HEK293 (cell line): ENCODE results near the gene KLHL40.

ENCODE experiments used
- CTCF ChIA-PET: fragments of 350-600 bp; formaldehyde crosslinking; extraction: SDS; loops from one replicate; lab custom pipeline; 2021; ENCODE audit warnings: antibody characterized with exemption; lab: Yijun Ruan, JAX
- POLR2A ChIA-PET: fragments of 300-600 bp; formaldehyde crosslinking; extraction: SDS; loops from one replicate; lab custom pipeline; 2020; ENCODE audit warnings: antibody characterized with exemption, inconsistent platforms; lab: Yijun Ruan, JAX
- H3K27ac ChIP-seq: fragments of 200-500 bp; sonication (Bioruptor generic); 2 replicates; pipeline ENCODE4 v1.5.1; 2014; ENCODE audit warnings: low read depth, low read length, control low read depth, inconsistent platforms; ENCODE audit errors: extremely low read depth
- H3K36me3 ChIP-seq, 2 experiments: fragments of 200-500 bp in 1 of 2; sonication (Bioruptor generic) in 1 of 2; 1 replicate in 1 of 2; 2 replicates in 1 of 2; pipeline ENCODE4 v1.5.1; 2014 to 2017; ENCODE audit warnings: inconsistent platforms in 2 of 2, low read length in 2 of 2; ENCODE audit not compliant: control insufficient read depth in 2 of 2, insufficient read depth in 1 of 2
- H3K4me1 ChIP-seq: fragments of 200-500 bp; sonication (Bioruptor generic); 2 replicates; pipeline ENCODE4 v1.5.1; 2014; ENCODE audit warnings: mild to moderate bottlenecking, low read length, inconsistent platforms; ENCODE audit not compliant: control insufficient read depth, insufficient read depth
- H3K4me3 ChIP-seq: 2 replicates; pipeline ENCODE4 v1.5.1; 2011; ENCODE audit warnings: low read depth, mild to moderate bottlenecking, control low read depth, low read length, moderate library complexity
- H3K9me3 ChIP-seq: fragments of 200-500 bp; sonication (Bioruptor generic); 2 replicates; pipeline ENCODE4 v1.5.1; 2014; ENCODE audit warnings: low read depth, low read length, inconsistent platforms; ENCODE audit not compliant: control insufficient read depth, insufficient read depth
- EGR2 ChIP-seq: fragments of 450-650 bp; formaldehyde crosslinking; IDR thresholded peaks from 2 replicates; pipeline ENCODE4 v1.5.1; 2016; ENCODE audit warnings: low read depth, missing biosample characterization, missing genetic modification characterization
- HOXD13 ChIP-seq: sonication (generic); formaldehyde crosslinking; IDR thresholded peaks from 2 replicates; pipeline ENCODE4 v1.8.0; 2022; ENCODE audit warnings: missing genetic modification reagents, borderline replicate concordance
- TRIM28 ChIP-seq: IDR thresholded peaks from 2 replicates; pipeline ENCODE4 v1.6.1; 2011; ENCODE audit warnings: low read length, control low read depth, borderline replicate concordance
- ZBTB7A ChIP-seq: fragments of 450-650 bp; formaldehyde crosslinking; IDR thresholded peaks from 2 replicates; pipeline ENCODE4 v1.5.1; 2016; ENCODE audit warnings: low read depth, missing biosample characterization, missing genetic modification characterization
- ZFP69B ChIP-seq: fragments of 450-650 bp; formaldehyde crosslinking; IDR thresholded peaks from 2 replicates; pipeline ENCODE4 v1.5.1; 2016; ENCODE audit warnings: missing biosample characterization, missing genetic modification characterization
- ZIC2 ChIP-seq: fragments of 450-650 bp; formaldehyde crosslinking; IDR thresholded peaks from 2 replicates; pipeline ENCODE4 v1.5.1; 2016; ENCODE audit warnings: missing biosample characterization, missing genetic modification characterization
- ZNF155 ChIP-seq: fragments of 450-650 bp; formaldehyde crosslinking; IDR thresholded peaks from 2 replicates; pipeline ENCODE4 v1.5.1; 2016; ENCODE audit warnings: missing biosample characterization, missing genetic modification characterization
- ZNF549 ChIP-seq: fragments of 450-650 bp; IDR thresholded peaks from 2 replicates; pipeline ENCODE4 v1.5.1; 2018; ENCODE audit warnings: missing biosample characterization, missing genetic modification characterization, mild to moderate bottlenecking, inconsistent platforms, moderate library complexity
- ZNF747 ChIP-seq: fragments of 450-650 bp; formaldehyde crosslinking; IDR thresholded peaks from 2 replicates; pipeline ENCODE4 v1.5.1; 2016; ENCODE audit warnings: missing biosample characterization, missing genetic modification characterization
- TF ChIP-seq, protein P1 (sequence below): IDR thresholded peaks from 2 replicates; pipeline ENCODE4 v1.6.1; 2011; ENCODE audit warnings: mild to moderate bottlenecking, low read depth, low read length, borderline replicate concordance
- TF ChIP-seq, protein P2 (sequence below): fragments of 450-650 bp; formaldehyde crosslinking; IDR thresholded peaks from 2 replicates; pipeline ENCODE4 v1.5.1; 2016; ENCODE audit warnings: missing biosample characterization, missing genetic modification characterization
- TF ChIP-seq, protein P3 (sequence below): fragments of 450-650 bp; formaldehyde crosslinking; IDR thresholded peaks from 2 replicates; pipeline ENCODE4 v1.5.1; 2016; ENCODE audit warnings: missing biosample characterization, missing genetic modification characterization
- TF ChIP-seq, protein P4 (sequence below): fragments of 450-650 bp; IDR thresholded peaks from 2 replicates; pipeline ENCODE4 v1.5.1; 2018; ENCODE audit warnings: missing biosample characterization, mild to moderate bottlenecking, missing genetic modification characterization

Gene KLHL40

DNA sequence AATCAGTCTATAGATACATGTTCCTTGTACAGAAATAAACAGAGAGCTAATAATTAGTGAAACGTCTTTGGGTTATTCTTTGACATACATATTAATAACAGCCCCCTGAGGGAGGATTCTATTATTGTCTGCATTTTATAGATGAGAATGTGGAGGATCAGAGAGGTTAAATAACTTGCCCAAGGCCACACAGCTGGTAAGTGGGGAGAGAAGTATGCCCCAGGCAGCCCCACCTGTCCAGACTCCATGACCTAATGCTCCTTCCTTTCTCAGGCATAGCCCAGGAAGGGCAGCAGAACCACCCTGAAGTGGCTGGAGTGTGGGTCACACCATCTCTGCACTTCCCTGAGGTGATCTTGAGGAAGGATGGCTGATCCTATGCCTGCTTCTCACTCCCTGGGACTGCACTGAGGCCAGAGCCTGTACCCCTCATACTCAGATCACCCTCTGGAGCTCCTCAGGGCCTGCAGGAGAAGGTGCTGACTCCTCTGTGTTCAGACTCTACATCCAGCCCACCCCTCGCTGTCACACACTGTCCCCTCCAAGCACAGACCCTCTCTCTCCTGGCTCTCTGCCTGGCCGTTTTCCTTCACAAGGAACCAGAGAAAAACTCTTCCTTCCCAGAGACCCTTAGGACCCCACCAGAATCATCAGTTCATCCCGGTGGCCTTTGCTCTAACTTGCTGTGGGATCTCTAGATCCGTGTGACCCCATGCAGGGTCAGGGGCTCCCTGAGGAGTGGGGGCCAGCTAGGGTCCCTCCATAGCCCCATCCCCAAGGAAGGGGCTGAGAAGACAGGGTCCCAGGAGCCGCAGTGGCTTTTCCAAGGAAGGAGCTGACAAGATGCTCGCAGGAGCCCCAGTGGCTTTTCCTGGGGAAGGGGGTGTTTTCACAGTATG, 21.6 kb downstream of the KLHL40 start:
- H3K36me3 ChIP-seq = no peaks in the 10 kb centered on the region
- H3K4me1 ChIP-seq = no peaks in the 10 kb centered on the region
- ChIA-PET POLR2A (no interaction called here), CTCF (no interaction called here)
- TF ChIP-seq, protein P1, sequence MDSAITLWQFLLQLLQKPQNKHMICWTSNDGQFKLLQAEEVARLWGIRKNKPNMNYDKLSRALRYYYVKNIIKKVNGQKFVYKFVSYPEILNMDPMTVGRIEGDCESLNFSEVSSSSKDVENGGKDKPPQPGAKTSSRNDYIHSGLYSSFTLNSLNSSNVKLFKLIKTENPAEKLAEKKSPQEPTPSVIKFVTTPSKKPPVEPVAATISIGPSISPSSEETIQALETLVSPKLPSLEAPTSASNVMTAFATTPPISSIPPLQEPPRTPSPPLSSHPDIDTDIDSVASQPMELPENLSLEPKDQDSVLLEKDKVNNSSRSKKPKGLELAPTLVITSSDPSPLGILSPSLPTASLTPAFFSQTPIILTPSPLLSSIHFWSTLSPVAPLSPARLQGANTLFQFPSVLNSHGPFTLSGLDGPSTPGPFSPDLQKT = no peak
- TF ChIP-seq, protein P2, sequence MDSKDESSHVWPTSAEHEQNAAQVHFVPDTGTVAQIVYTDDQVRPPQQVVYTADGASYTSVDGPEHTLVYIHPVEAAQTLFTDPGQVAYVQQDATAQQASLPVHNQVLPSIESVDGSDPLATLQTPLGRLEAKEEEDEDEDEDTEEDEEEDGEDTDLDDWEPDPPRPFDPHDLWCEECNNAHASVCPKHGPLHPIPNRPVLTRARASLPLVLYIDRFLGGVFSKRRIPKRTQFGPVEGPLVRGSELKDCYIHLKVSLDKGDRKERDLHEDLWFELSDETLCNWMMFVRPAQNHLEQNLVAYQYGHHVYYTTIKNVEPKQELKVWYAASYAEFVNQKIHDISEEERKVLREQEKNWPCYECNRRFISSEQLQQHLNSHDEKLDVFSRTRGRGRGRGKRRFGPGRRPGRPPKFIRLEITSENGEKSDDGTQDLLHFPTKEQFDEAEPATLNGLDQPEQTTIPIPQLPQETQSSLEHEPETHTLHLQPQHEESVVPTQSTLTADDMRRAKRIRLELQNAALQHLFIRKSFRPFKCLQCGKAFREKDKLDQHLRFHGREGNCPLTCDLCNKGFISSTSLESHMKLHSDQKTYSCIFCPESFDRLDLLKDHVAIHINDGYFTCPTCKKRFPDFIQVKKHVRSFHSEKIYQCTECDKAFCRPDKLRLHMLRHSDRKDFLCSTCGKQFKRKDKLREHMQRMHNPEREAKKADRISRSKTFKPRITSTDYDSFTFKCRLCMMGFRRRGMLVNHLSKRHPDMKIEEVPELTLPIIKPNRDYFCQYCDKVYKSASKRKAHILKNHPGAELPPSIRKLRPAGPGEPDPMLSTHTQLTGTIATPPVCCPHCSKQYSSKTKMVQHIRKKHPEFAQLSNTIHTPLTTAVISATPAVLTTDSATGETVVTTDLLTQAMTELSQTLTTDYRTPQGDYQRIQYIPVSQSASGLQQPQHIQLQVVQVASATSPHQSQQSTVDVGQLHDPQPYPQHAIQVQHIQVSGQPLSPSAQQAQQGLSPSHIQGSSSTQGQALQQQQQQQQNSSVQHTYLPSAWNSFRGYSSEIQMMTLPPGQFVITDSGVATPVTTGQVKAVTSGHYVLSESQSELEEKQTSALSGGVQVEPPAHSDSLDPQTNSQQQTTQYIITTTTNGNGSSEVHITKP (tag by site-specific recombination) = peak; percentile 82
- TF ChIP-seq ZFP69B (tag by site-specific recombination) = no peak
- H3K4me3 ChIP-seq = no peak overlapping the region
- no peaks in the 10 kb centered on the region for H3K9me3 ChIP-seq
- no peak overlapping the region for H3K27ac ChIP-seq

DNA sequence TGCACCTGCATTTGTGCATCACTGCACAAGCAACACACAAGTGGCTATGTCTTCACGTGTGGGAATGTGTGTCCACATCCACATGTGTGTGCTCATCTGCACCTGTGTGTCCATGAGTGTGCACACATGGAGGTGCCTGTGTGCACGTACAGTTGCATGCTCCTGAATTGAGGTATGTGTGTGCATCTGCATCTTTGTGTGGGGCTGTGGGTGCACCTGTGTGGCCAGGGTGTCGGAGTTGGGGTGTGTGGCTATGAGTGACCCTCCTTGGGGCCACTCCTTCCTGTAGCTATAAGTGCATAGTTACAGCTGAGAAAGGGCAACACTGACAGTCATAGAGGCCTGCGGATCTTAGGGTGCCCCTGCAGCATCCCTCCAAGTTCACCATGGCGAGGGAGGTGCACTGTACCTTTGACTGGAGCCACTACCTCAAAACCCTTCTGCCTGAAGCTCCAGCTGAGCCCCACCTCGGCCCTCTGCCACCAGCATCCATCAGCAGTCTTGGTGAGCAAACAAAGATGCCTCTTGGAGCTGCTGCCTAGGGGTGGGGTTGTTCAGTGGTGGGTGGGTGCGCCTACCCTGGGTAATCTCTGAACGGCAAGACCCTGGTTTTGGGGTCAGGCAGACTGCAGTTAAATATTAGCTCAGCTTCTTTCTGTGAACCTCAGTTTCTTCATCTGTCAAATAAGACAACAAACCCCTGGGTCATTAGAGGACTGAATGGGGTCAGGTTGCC, 22.5 kb downstream of the KLHL40 start:
- POLR2A ChIA-PET = no interaction called here
- CTCF ChIA-PET = no interaction called here

DNA sequence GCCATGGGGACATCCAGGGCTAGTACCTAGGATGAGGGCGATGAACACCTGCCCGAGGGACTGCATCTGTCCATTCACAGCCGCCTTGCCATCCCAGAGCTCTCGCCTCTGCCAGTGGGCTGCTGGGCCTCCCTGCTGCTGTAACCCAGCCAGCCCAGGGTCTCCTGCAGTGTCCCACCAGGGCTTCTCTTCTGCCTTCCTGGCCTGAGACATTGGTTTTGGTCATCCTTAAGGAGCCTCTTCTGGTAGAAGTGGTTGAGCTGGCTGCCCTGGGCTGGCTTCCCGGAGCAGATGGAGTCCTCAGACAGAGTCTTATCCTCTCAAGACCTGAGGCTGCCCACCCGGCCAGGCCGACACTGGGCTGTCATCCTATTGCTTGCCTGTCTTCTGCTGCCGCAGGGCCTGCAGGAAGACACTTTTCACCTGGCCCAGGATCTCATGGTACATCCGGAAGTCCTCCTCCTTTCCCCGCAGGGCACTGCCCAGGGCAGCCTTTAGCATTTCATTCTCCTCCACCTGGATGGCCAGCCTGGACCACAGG, 23.3 kb downstream of the KLHL40 start:
- POLR2A ChIA-PET = no interaction called here
- Histone ChIP-seq H3K4me3 (no peak overlapping the region), H3K4me1 (no peaks in the 10 kb centered on the region), H3K36me3 (no peaks in the 10 kb centered on the region), H3K9me3 (no peaks in the 10 kb centered on the region), H3K27ac (no peak overlapping the region)
- CTCF ChIA-PET = no interaction called here
- TF ChIP-seq ZIC2 (tag by site-specific recombination) = peak; percentile 22; the same call in 1 of the 2 replicates
- no peak for TF ChIP-seq TRIM28

More for the DNA sequence above, 22.5 kb downstream of the KLHL40 start:
- H3K4me1 ChIP-seq = no peaks in the 10 kb centered on the region
- no peak overlapping the region for H3K4me3 ChIP-seq
- H3K36me3 ChIP-seq = no peaks in the 10 kb centered on the region
- no peak overlapping the region for H3K27ac ChIP-seq
- no peaks in the 10 kb centered on the region for H3K9me3 ChIP-seq
- TF ChIP-seq, protein P3, sequence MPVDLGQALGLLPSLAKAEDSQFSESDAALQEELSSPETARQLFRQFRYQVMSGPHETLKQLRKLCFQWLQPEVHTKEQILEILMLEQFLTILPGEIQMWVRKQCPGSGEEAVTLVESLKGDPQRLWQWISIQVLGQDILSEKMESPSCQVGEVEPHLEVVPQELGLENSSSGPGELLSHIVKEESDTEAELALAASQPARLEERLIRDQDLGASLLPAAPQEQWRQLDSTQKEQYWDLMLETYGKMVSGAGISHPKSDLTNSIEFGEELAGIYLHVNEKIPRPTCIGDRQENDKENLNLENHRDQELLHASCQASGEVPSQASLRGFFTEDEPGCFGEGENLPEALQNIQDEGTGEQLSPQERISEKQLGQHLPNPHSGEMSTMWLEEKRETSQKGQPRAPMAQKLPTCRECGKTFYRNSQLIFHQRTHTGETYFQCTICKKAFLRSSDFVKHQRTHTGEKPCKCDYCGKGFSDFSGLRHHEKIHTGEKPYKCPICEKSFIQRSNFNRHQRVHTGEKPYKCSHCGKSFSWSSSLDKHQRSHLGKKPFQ (tag by site-specific recombination) = no peak

DNA sequence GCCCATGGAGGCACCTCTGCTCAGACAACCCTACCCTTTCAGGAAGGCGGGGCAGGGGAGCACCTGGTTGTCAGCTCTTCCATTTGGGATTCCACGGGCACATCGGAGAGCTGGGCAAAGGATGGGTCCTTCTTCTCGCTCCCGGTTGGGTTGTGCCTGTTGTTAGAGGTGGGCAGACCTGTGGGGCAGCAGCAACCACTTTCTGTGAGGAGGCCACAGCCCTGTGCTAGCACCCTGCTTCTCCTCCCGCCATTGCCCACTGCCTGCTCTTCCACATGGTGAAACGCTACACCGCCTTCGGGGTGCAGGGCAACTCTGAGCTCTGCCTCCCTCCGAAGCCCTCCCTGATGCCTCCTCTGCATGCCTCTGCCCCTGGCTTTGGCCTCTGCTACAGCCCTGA, 24.3 kb downstream of the KLHL40 start:
- Histone ChIP-seq H3K9me3 (no peaks in the 10 kb centered on the region), H3K4me3 (no peak overlapping the region), H3K4me1 (no peaks in the 10 kb centered on the region), H3K36me3 (no peaks in the 10 kb centered on the region), H3K27ac (no peak overlapping the region)
- ChIA-PET CTCF (no interaction called here), POLR2A (interaction anchor here (1.1 kb wide), 1 partner anchor 55 kb away, joined by 3 read pairs; no protein-coding TSS in a partner anchor)
- no peak for TF ChIP-seq ZBTB7A (tag by site-specific recombination)
- TF ChIP-seq ZNF747 (tag by site-specific recombination) = no peak
- no peak for TF ChIP-seq ZNF549 (tag by site-specific recombination)
- TF ChIP-seq HOXD13 (CRISPR knock-in tag) = no peak
- TF ChIP-seq ZNF155 (tag by site-specific recombination) = no peak
- TF ChIP-seq EGR2 (tag by site-specific recombination) = no peak
- TF ChIP-seq, protein P1 = no peak
- TF ChIP-seq, protein P4, sequence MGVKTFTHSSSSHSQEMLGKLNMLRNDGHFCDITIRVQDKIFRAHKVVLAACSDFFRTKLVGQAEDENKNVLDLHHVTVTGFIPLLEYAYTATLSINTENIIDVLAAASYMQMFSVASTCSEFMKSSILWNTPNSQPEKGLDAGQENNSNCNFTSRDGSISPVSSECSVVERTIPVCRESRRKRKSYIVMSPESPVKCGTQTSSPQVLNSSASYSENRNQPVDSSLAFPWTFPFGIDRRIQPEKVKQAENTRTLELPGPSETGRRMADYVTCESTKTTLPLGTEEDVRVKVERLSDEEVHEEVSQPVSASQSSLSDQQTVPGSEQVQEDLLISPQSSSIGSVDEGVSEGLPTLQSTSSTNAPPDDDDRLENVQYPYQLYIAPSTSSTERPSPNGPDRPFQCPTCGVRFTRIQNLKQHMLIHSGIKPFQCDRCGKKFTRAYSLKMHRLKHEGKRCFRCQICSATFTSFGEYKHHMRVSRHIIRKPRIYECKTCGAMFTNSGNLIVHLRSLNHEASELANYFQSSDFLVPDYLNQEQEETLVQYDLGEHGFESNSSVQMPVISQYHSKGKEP = no peak
